GM19239 (cell line): ENCODE data around the gene ACIN1.
"Not testable (repeated sequence)": the region's sequence is repeated elsewhere in the genome, so short reads cannot be mapped to it uniquely, and the experiment has no call there.

ENCODE experiments used
- DNase-seq: peaks from one replicate; pipeline ENCODE4 v3.0.0; 2011; ENCODE audit warnings: low spot score; ENCODE audit not compliant: insufficient read length
- FAIRE-seq: peaks from 2 replicates; lab custom pipeline; 2011; peaks lifted over from hg19 to GRCh38; lab: Jason Lieb, UNC

ACIN1 gene

GRCh38 chr14:23110579-23111365, 15.8 kb upstream of the ACIN1 start:
- DNase-seq (no peak), FAIRE-seq (no peak)

GRCh38 chr14:23109769-23110168, 14.8 kb upstream of the ACIN1 start:
- no peak for FAIRE-seq

GRCh38 chr14:23108169-23108568, 13.2 kb upstream of the ACIN1 start:
- FAIRE-seq, DNase-seq: not testable (repeated sequence)

More at GRCh38 chr14:23109769-23110168, 14.8 kb upstream of the ACIN1 start:
- no peak for DNase-seq

- not testable (repeated sequence) for DNase-seq, FAIRE-seq
Measured at GRCh38 chr14:23107620-23108019, 12.7 kb upstream of the ACIN1 start.

GRCh38 chr14:23106747-23107045, 11.8 kb upstream of the ACIN1 start:
- DNase-seq (no peak), FAIRE-seq (no peak)

- FAIRE-seq = no peak
- no peak for DNase-seq
Measured at GRCh38 chr14:23105348-23105824, 10.4 kb upstream of the ACIN1 start.

- no peak for FAIRE-seq
- no peak for DNase-seq
Measured at GRCh38 chr14:23104591-23105347, 9.8 kb upstream of the ACIN1 start, which contains the start of gene CIROP. CIROP (minus strand) TSS chr14:23104989; CDS start chr14:23104920, 69 bp downstream.

GRCh38 chr14:23104070-23104590, 9.2 kb upstream of the ACIN1 start:
- DNase-seq = no peak
- FAIRE-seq = no peak

GRCh38 chr14:23103581-23103980, 8.6 kb upstream of the ACIN1 start:
- DNase-seq (no peak), FAIRE-seq (no peak)

- no peak for DNase-seq
- FAIRE-seq = no peak
Measured at GRCh38 chr14:23102801-23103200, 7.9 kb upstream of the ACIN1 start.

GRCh38 chr14:23101986-23102625, 7.2 kb upstream of the ACIN1 start:
- DNase-seq = no peak
- no peak for FAIRE-seq

GRCh38 chr14:23101213-23101970, 6.5 kb upstream of the ACIN1 start:
- DNase-seq (no peak), FAIRE-seq (no peak)

- FAIRE-seq = no peak
- no peak for DNase-seq
Measured at GRCh38 chr14:23099212-23099861, 4.4 kb upstream of the ACIN1 start.

GRCh38 chr14:23097786-23098185, 2.9 kb upstream of the ACIN1 start:
- no peak for FAIRE-seq
- no peak for DNase-seq

GRCh38 chr14:23095196-23096108, 516 bp upstream of the ACIN1 start, which contains the start of gene C14orf119:
C14orf119 (plus strand) TSS chr14:23095505; CDS start chr14:23097659, 2,154 bp downstream.
- DNase-seq (peak; percentile 86), FAIRE-seq (peak; percentile 98)

GRCh38 chr14:23093991-23094665, 808 bp downstream of the ACIN1 start:
- peak; percentile 75 for FAIRE-seq
- peak; percentile 61 for DNase-seq

- DNase-seq = no peak
Measured at GRCh38 chr14:23093526-23093925, 1.4 kb downstream of the ACIN1 start.

GRCh38 chr14:23093104-23093503, 1.8 kb downstream of the ACIN1 start:
- FAIRE-seq = no peak
- no peak for DNase-seq

More at GRCh38 chr14:23093526-23093925, 1.4 kb downstream of the ACIN1 start:
- no peak for FAIRE-seq
